GM12878 (cell line): ENCODE results near the gene MMP10. TPM values are rescaled to one million over a fixed set of nuclear protein-coding genes. Genes with fewer than 3 reads are reported as not detected.

ENCODE experiments used
- ASH2L ChIP-seq: fragments of 300-600, 200-600 bp; sonication (generic); IDR thresholded peaks from 2 replicates; pipeline ENCODE4 v1.6.1; 2017; ENCODE audit warnings: low read depth, mild to moderate bottlenecking, borderline replicate concordance
- BMI1 ChIP-seq: fragments of 450-650 bp; IDR thresholded peaks from 2 replicates; pipeline ENCODE4 v1.6.1; 2016; ENCODE audit warnings: mild to moderate bottlenecking, moderate library complexity, borderline replicate concordance
- CUX1 ChIP-seq: IDR thresholded peaks from 2 replicates; pipeline ENCODE4 v1.6.1; 2012; ENCODE audit warnings: improper control_type of control experiment, low read depth, low read length; ENCODE audit not compliant: insufficient replicate concordance
- JUNB ChIP-seq: IDR thresholded peaks from 2 replicates; pipeline ENCODE4 v1.6.1; 2016; ENCODE audit warnings: antibody characterized with exemption, mild to moderate bottlenecking
- POLR2AphosphoS5 ChIP-seq: IDR thresholded peaks from 2 replicates; pipeline ENCODE4 v1.6.1; 2011; ENCODE audit warnings: mild to moderate bottlenecking, low read length, inconsistent platforms
- RELA ChIP-seq: fragments of 450-650 bp; IDR thresholded peaks from 2 replicates; pipeline ENCODE4 v1.8.0; 2014; ENCODE audit warnings: borderline replicate concordance; ENCODE audit not compliant: partially characterized antibody
- RELB ChIP-seq: fragments of 450-650 bp; IDR thresholded peaks from 2 replicates; pipeline ENCODE4 v1.6.1; 2017; ENCODE audit warnings: low read depth, mild to moderate bottlenecking, moderate library complexity
- RFX5 ChIP-seq: IDR thresholded peaks from 2 replicates; pipeline ENCODE4 v1.6.1; 2011; ENCODE audit warnings: low read depth, low read length, improper control_type of control experiment
- YY1 ChIP-seq: IDR thresholded peaks from 2 replicates; pipeline ENCODE4 v1.6.1; 2011; ENCODE audit warnings: low read depth, mild to moderate bottlenecking, low read length
- polyA plus RNA-seq, 11 experiments: library from polyadenylated mRNA; depleted of rRNA in 4 of 11; unstranded in 6 of 11; stranded (reverse) in 5 of 11; fragments of >200 nt; fragmentation: Nextera tagmentation in 4 of 11; fragmentation: Illumina TruSeq in 1 of 11; extraction: Ambion mirVana in 4 of 11; extraction: Trizol in 1 of 11; gene quantifications; 1 replicate in 1 of 11; 2 replicates in 10 of 11; pipeline versions ENCODE4 v1.2.1 to v1.2.3, GENCODE V29; 2011 to 2016; ENCODE audit warnings: inconsistent platforms in 2 of 11, missing spikeins in 2 of 11, low read depth in 1 of 11
- total RNA-seq, 4 experiments: library from RNA; depleted of rRNA in 3 of 4; stranded (reverse); fragments of >200 nt in 3 of 4; fragmentation: Illumina TruSeq in 1 of 4; extraction: Trizol in 1 of 4; gene quantifications; 2 replicates each; pipeline versions ENCODE4 v1.2.1 to v1.2.3, GENCODE V29; 2013 to 2021
- TF ChIP-seq, protein P1 (sequence below): IDR thresholded peaks from 2 replicates; pipeline ENCODE4 v1.6.1; 2012; ENCODE audit warnings: low read depth, low read length, improper control_type of control experiment

MMP10 gene
- total and polyA plus RNA-seq, 10 of the 15 experiments (the other 5 are each of a cell fraction or from before 2014, with no cell fraction given), result not detected

- TF ChIP-seq CUX1 (no peak), RFX5 (no peak), YY1 (0 out of 2 replicates have a peak, but pooled peaks have one; percentile 46), POLR2AphosphoS5 (no peak), BMI1 (no peak), JUNB (no peak), ASH2L (no peak), RELA (no peak), RELB (no peak)
- TF ChIP-seq, protein P1, sequence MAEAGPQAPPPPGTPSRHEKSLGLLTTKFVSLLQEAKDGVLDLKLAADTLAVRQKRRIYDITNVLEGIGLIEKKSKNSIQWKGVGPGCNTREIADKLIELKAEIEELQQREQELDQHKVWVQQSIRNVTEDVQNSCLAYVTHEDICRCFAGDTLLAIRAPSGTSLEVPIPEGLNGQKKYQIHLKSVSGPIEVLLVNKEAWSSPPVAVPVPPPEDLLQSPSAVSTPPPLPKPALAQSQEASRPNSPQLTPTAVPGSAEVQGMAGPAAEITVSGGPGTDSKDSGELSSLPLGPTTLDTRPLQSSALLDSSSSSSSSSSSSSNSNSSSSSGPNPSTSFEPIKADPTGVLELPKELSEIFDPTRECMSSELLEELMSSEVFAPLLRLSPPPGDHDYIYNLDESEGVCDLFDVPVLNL, result no peak
Measured at GRCh38 chr11:102794382-102794781, 14.0 kb upstream of the MMP10 start (continued).
